Measurements from ENCODE around the gene PRKAR1B.
A peak's percentile ranks its signal among the peaks of the same experiment; 100 is the strongest.

GRCh38 chr7:519484-520390 lies 207.3 kb downstream of the PRKAR1B start, which contains the start of gene PDGFA:
- TF ChIP-seq CTCF (IDR thresholded peaks at IDR 0.05) = peak in 4 of 7 experiments; percentile 21 to 54 (median 28)
- TF ChIP-seq POLR2A (IDR thresholded peaks at IDR 0.05) = no peak

Data from stomach (tissue), 4 donors.